ENCODE results near the gene CHIT1. TPM values are rescaled to one million over a fixed set of nuclear protein-coding genes. Genes with fewer than 3 reads are reported as not detected.
"Not testable (repeated sequence)": the region's sequence is repeated elsewhere in the genome, so short reads cannot be mapped to it uniquely, and the experiment has no call there.

The CHIT1 gene
- polyA plus RNA-seq, 1 experiment = not detected

DNA sequence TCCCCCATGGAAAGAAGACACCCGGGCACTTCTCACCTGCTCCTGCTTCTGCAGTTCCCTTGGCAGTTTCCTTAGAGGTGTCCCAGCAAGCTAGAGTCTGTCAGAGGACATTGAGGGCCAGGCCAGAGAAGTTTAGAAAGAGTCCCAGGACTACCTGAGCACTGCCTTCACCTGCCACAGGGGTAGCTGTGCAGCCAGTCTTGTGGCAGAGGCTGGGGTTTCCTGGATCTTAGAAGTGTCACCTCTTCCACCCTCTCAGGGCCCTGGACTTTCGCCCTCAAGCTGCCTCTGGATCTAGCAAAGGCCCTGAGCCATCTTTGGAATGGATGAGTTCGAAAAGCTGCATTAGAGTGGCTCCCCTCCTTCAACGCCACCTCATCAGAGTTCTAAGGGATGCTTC is 41.0 kb upstream of the CHIT1 start:
- H3K36me3 ChIP-seq (ENCODE audit: control insufficient read depth, insufficient read depth, low read length) = no peaks in the 10 kb centered on the region
- H3K4me3 ChIP-seq (ENCODE audit: low read depth, low read length) = no peak overlapping the region
- CTCF ChIA-PET = interaction anchor here (0.8 to 20.3 kb wide), 18 partner anchors 8 to 1082 kb away, joined by 3 to 484 read pairs (median 18); partner anchors contain the start of genes PPFIA4 and TMEM183A
- POLR2A ChIA-PET = no interaction called here
- DNase-seq (ENCODE audit: low read depth) = no peak
- no peaks in the 10 kb centered on the region for H3K27me3 ChIP-seq (ENCODE audit: control insufficient read depth, insufficient read depth, low read length)
- TF ChIP-seq, protein P1, sequence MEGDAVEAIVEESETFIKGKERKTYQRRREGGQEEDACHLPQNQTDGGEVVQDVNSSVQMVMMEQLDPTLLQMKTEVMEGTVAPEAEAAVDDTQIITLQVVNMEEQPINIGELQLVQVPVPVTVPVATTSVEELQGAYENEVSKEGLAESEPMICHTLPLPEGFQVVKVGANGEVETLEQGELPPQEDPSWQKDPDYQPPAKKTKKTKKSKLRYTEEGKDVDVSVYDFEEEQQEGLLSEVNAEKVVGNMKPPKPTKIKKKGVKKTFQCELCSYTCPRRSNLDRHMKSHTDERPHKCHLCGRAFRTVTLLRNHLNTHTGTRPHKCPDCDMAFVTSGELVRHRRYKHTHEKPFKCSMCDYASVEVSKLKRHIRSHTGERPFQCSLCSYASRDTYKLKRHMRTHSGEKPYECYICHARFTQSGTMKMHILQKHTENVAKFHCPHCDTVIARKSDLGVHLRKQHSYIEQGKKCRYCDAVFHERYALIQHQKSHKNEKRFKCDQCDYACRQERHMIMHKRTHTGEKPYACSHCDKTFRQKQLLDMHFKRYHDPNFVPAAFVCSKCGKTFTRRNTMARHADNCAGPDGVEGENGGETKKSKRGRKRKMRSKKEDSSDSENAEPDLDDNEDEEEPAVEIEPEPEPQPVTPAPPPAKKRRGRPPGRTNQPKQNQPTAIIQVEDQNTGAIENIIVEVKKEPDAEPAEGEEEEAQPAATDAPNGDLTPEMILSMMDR (IDR thresholded peaks at IDR 0.05; ENCODE audit: insufficient read depth, low read depth, low read length) = no peak

DNA sequence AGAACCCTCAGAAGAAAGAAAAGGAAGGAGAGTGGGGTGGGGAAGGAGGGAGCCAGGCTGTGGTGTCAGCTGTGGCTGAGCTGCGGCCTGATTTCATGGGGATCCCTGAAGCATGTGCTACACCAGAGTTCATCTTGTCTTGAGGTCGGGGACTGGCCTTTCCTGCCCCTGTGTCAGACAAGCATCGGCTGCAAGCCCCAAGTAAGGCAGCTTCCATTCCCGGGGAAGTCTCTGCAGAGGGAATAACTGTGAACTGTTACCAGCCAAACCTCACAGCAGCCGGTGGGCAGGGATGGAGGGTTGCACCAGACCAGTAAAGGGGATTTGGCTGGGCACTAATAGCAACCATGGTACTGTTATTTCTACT is 40.2 kb upstream of the CHIT1 start:
- ChIA-PET POLR2A (no interaction called here), CTCF (interaction anchor here (0.7 to 20.3 kb wide), 40 partner anchors 9 to 292 kb away, joined by 3 to 484 read pairs (median 6); partner anchors contain the start of genes ADORA1, FMOD, PPFIA4 and TMEM183A)
- Histone ChIP-seq H3K36me3 (ENCODE audit: control insufficient read depth, insufficient read depth, low read length) (no peaks in the 10 kb centered on the region), H3K27me3 (ENCODE audit: control insufficient read depth, insufficient read depth, low read length) (no peaks in the 10 kb centered on the region; the same call in 1 of the 2 replicates), H3K4me3 (ENCODE audit: low read depth, low read length) (no peak overlapping the region)
- no peak for DNase-seq (ENCODE audit: low read depth)
- TF ChIP-seq, protein P1 (IDR thresholded peaks at IDR 0.05; ENCODE audit: insufficient read depth, low read depth, low read length) = no peak

DNA sequence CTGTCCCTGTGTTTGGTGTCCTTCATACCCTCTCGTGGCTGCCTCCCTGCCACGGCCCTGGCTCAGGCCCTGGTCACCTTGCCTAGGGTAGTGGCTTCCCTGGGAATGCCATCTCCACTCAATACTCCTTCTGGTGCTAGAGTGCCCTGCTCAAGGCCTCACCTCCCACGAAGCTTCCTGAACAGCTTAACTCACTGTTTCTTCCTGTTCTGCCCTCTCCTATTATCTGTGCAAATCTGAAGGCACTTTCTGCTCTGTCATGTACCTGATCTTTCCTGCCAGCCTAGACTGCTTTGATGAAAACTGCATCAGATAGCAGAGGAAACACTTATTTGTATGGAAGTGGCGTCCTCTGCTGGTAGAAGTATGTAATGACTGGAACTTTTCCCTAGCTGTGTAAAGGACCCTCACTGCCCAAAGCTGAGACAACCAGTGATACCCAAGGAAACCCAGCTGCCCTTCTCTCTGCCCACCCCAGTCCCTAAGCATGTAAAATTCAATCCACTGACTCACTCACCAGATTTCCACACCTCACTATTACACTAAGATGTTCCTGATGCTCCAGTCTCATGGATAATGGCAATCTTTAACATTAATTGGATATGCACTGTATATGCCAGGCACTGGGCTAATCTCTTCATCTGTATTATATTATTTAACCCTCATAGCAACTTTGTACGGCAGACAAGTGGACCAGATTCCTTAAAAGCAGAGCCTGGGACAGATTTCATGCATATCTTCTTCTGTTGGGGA is 39.6 kb upstream of the CHIT1 start:
- no peak for DNase-seq (ENCODE audit: low read depth)
- no peaks in the 10 kb centered on the region for H3K36me3 ChIP-seq (ENCODE audit: control insufficient read depth, insufficient read depth, low read length)
- H3K4me3 ChIP-seq (ENCODE audit: low read depth, low read length) = no peak overlapping the region
- ChIA-PET CTCF (interaction anchor here (0.6 to 20.3 kb wide), 44 partner anchors 9 to 292 kb away, joined by 3 to 484 read pairs (median 5); partner anchors contain the start of genes ADORA1, FMOD and PPFIA4), POLR2A (no interaction called here)
- H3K27me3 ChIP-seq (ENCODE audit: control insufficient read depth, insufficient read depth, low read length) = no peaks in the 10 kb centered on the region; the same call in 1 of the 2 replicates
- TF ChIP-seq, protein P1 (IDR thresholded peaks at IDR 0.05; ENCODE audit: insufficient read depth, low read depth, low read length) = peak; percentile 92

DNA sequence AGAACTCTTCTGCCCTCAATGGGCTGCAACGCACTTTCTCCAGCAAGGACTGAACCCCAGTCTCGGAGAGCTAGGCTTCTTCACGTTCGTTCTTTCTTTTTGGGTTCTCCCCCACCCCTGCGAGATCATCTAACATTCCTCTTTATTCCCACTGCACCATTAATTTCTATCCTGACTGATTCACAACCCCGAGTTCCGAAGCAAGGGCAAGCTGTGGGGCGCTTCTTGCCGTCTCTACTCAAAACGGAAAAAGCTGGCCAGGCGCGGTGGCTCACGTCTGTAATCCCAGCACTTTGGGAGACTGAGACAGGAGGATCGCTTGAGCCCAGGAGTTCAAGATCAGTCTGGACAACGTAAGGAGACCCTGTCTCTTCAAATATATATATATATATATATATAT is 38.4 kb upstream of the CHIT1 start:
- Histone ChIP-seq H3K4me3 (ENCODE audit: low read depth, low read length) (peak overlapping the region; percentile 56), H3K36me3 (ENCODE audit: control insufficient read depth, insufficient read depth, low read length) (no peaks in the 10 kb centered on the region), H3K27me3 (ENCODE audit: control insufficient read depth, insufficient read depth, low read length) (peaks cover 2% of the 10 kb centered on the region; the same call in 1 of the 2 replicates)
- TF ChIP-seq, protein P1 (IDR thresholded peaks at IDR 0.05; ENCODE audit: insufficient read depth, low read depth, low read length) = no peak
- no peak for DNase-seq (ENCODE audit: low read depth)
- CTCF ChIA-PET = interaction anchor here (0.6 to 20.3 kb wide), 62 partner anchors 8 to 939 kb away, joined by 3 to 484 read pairs (median 6); partner anchors contain the start of genes ADORA1, CHIT1, FMOD and MYBPH
- POLR2A ChIA-PET = interaction anchor here (0.6 kb wide), 1 partner anchor 222 kb away, joined by 3 read pairs; no protein-coding TSS in a partner anchor

DNA sequence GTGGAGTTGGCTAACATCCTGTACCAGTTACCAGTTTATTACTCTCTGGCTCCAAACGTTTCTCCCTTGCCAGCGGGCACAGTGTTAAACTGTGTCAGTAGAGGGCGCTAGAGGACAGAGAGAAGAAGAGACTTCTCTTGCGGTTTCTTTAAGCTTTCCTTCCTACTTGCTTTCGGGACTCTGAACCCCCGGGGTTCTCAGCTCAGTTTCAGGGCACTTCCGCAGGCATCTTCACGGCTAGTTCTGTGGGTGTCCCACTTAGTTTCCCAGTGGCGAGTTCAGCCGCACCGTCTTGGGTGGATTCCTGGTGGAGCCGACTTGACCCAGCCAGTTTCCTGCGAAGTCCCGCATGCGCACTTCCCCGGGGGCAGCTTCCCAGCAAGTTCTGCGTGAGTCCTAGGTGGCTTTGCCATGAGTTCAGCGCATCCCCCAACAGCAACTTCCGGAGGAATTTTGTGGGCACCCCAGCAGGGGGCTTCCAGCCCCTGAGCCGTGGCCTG is 37.9 kb upstream of the CHIT1 start:
- POLR2A ChIA-PET = interaction anchor here (0.6 kb wide), 3 partner anchors 13 to 223 kb away, joined by 3 to 5 read pairs (median 3); no protein-coding TSS in a partner anchor
- Histone ChIP-seq H3K4me3 (ENCODE audit: low read depth, low read length) (peak overlapping the region; percentile 56), H3K36me3 (ENCODE audit: control insufficient read depth, insufficient read depth, low read length) (no peaks in the 10 kb centered on the region), H3K27me3 (ENCODE audit: control insufficient read depth, insufficient read depth, low read length) (peaks cover 2% of the 10 kb centered on the region; the same call in 1 of the 2 replicates)
- DNase-seq (ENCODE audit: low read depth) = peak; percentile 62
- TF ChIP-seq, protein P1 (IDR thresholded peaks at IDR 0.05; ENCODE audit: insufficient read depth, low read depth, low read length) = peak; percentile 94
- CTCF ChIA-PET = interaction anchor here (0.6 to 20.3 kb wide), 71 partner anchors 10 to 939 kb away, joined by 3 to 484 read pairs (median 5); partner anchors contain the start of genes ADORA1, CHIT1, FMOD and KLHL12

DNA sequence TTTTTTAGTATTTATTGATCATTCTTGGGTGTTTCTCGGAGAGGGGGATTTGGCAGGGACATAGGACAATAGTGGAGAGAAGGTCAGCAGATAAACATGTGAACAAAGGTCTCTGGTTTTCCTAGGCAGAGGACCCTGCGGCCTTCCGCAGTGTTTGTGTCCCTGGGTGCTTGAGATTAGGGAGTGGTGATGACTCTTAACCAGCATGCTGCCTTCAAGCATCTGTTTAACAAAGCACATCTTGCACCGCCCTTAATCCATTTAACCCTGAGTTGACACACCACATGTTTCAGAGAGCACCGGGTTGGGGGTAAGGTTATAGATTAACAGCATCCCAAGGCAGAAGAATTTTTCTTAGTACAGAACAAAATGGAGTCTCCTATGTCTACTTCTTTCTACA is 36.7 kb upstream of the CHIT1 start:
- DNase-seq (ENCODE audit: low read depth); H3K4me3 ChIP-seq (ENCODE audit: low read depth, low read length); POLR2A ChIA-PET; H3K27me3 ChIP-seq (ENCODE audit: control insufficient read depth, insufficient read depth, low read length); H3K36me3 ChIP-seq (ENCODE audit: control insufficient read depth, insufficient read depth, low read length): not testable (repeated sequence)
- CTCF ChIA-PET = interaction anchor here (0.6 to 20.3 kb wide), 5 partner anchors 14 to 74 kb away, joined by 4 to 484 read pairs (median 38); no protein-coding TSS in a partner anchor

Measured in BJ (cell line).